Measurements from ENCODE around the gene OR5V1.
"Not testable (repeated sequence)": the region's sequence is repeated elsewhere in the genome, so short reads cannot be mapped to it uniquely, and the experiment has no call there.

DNA sequence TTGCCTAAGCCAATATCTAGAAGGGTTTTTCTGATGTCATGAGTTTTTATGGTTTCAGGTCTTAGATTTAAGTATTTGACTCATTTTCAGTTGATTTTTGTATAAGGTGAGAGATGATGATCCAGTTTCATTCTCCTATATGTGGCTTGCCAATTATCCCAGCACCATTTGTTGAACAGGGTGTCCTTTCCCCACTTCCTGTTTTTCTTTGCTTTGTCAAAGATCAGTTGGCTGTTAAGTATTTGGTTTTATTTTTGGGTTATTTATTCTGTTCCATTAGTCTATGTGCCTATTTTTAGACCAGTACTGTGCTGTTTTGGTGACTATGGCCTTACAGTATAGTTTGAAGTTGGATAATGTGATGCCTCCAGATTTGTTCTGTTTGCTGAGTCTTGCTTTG lies 45.3 kb downstream of the OR5V1 start:
- TF ChIP-seq, protein P1, sequence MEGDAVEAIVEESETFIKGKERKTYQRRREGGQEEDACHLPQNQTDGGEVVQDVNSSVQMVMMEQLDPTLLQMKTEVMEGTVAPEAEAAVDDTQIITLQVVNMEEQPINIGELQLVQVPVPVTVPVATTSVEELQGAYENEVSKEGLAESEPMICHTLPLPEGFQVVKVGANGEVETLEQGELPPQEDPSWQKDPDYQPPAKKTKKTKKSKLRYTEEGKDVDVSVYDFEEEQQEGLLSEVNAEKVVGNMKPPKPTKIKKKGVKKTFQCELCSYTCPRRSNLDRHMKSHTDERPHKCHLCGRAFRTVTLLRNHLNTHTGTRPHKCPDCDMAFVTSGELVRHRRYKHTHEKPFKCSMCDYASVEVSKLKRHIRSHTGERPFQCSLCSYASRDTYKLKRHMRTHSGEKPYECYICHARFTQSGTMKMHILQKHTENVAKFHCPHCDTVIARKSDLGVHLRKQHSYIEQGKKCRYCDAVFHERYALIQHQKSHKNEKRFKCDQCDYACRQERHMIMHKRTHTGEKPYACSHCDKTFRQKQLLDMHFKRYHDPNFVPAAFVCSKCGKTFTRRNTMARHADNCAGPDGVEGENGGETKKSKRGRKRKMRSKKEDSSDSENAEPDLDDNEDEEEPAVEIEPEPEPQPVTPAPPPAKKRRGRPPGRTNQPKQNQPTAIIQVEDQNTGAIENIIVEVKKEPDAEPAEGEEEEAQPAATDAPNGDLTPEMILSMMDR (IDR thresholded peaks at IDR 0.05), result not testable (repeated sequence)
- not testable (repeated sequence) for TF ChIP-seq POLR2A (IDR thresholded peaks at IDR 0.05)
